NCI-H2107 treated with DMSO at 0.1 percent for 48 hours (cell line): ENCODE data around the gene ZCCHC24.

Experiments
- DNase-seq: peaks from one replicate; lab custom pipeline; 2025; ENCODE audit not compliant: unreplicated experiment; lab: John Stamatoyannopoulos, UW

ZCCHC24 gene

GRCh38 chr10:79400146-79401004, 45.0 kb downstream of the ZCCHC24 start:
- no peak for DNase-seq

- no peak for DNase-seq
Observed at GRCh38 chr10:79399223-79399831, 46.1 kb downstream of the ZCCHC24 start.

GRCh38 chr10:79398642-79399041, 46.8 kb downstream of the ZCCHC24 start:
- DNase-seq = no peak

- DNase-seq = no peak
Observed at GRCh38 chr10:79397575-79398303, 47.7 kb downstream of the ZCCHC24 start.

- no peak for DNase-seq
Observed at GRCh38 chr10:79397051-79397450, 48.4 kb downstream of the ZCCHC24 start.

GRCh38 chr10:79396520-79396919, 48.9 kb downstream of the ZCCHC24 start:
- DNase-seq = no peak

GRCh38 chr10:79394664-79395063, 50.8 kb downstream of the ZCCHC24 start:
- DNase-seq = no peak

GRCh38 chr10:79393924-79394610, 51.4 kb downstream of the ZCCHC24 start:
- DNase-seq = no peak

GRCh38 chr10:79393221-79393923, 52.1 kb downstream of the ZCCHC24 start:
- DNase-seq = no peak

- no peak for DNase-seq
Observed at GRCh38 chr10:79392506-79393176, 52.8 kb downstream of the ZCCHC24 start.

- DNase-seq = no peak
Observed at GRCh38 chr10:79392020-79392398, 53.4 kb downstream of the ZCCHC24 start.

- DNase-seq = no peak
Observed at GRCh38 chr10:79391231-79392019, 54.0 kb downstream of the ZCCHC24 start.

- no peak for DNase-seq
Observed at GRCh38 chr10:79390551-79391229, 54.7 kb downstream of the ZCCHC24 start.

GRCh38 chr10:79390057-79390456, 55.4 kb downstream of the ZCCHC24 start:
- no peak for DNase-seq

- no peak for DNase-seq
Observed at GRCh38 chr10:79387974-79388850, 57.2 kb downstream of the ZCCHC24 start.

- no peak for DNase-seq
Observed at GRCh38 chr10:79387466-79387973, 57.9 kb downstream of the ZCCHC24 start.

GRCh38 chr10:79386637-79387465, 58.6 kb downstream of the ZCCHC24 start:
- DNase-seq = no peak
